ENCODE data around the gene UBXN10.

Gene UBXN10

DNA sequence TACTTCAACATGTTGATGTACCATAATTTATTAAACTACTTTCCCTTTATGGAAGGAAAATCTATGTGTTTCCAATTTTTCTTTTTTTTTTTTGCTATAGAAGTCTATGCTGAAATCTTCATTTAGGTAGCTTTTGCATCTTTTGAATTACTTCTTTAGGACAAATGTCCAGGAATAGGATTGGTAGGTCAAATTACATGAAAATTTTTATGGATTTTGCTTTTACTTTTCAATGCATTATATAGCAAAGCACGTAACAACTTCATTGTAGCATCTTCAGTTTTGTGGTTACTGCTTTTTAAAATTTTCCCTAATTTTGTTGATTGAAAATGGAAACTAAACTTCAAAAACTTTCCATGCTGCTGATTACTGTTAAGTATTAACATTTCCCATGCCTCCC lies 12.4 kb downstream of the UBXN10 start:
- peaks cover 2% of the 10 kb centered on the region for H3K27me3 ChIP-seq (ENCODE audit: control insufficient read depth, insufficient read depth, low read length)

DNA sequence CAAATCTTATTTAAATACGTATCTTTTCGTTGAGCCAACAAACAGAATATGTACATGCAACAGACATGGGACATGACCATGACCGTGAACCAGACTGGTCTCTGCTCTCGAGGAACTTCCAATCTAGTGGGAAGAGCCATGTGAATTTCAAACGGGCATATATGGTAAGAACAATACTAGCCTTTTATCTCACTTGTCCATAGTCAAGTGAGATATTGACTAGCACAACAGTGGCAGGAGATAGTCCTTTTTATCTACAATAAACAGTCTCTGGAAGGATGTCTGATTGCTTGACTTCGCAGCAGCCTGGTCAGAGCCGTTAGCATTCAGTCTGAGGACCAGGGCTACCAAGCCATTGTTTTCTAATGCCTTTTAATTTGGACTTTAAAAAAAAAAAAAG lies 13.0 kb downstream of the UBXN10 start:
- Histone ChIP-seq H3K9me3 (ENCODE audit: control insufficient read depth, insufficient read depth, low read length) (no peaks in the 10 kb centered on the region), H3K36me3 (ENCODE audit: control insufficient read depth, insufficient read depth, low read length) (no peaks in the 10 kb centered on the region), H3K4me1 (ENCODE audit: control insufficient read depth, insufficient read depth, low read length) (peaks cover 6% of the 10 kb centered on the region), H3K9ac (ENCODE audit: low read depth, low read length) (no peak overlapping the region), H3K27me3 (ENCODE audit: control insufficient read depth, insufficient read depth, low read length) (peaks cover 2% of the 10 kb centered on the region), H3K4me3 (ENCODE audit: low read depth, low read length) (no peak overlapping the region)

More for the DNA sequence above, 12.4 kb downstream of the UBXN10 start:
- Histone ChIP-seq H3K4me1 (ENCODE audit: control insufficient read depth, insufficient read depth, low read length) (peaks cover 6% of the 10 kb centered on the region), H3K4me3 (ENCODE audit: low read depth, low read length) (no peak overlapping the region), H3K36me3 (ENCODE audit: control insufficient read depth, insufficient read depth, low read length) (no peaks in the 10 kb centered on the region), H3K9ac (ENCODE audit: low read depth, low read length) (no peak overlapping the region), H3K9me3 (ENCODE audit: control insufficient read depth, insufficient read depth, low read length) (no peaks in the 10 kb centered on the region)

DNA sequence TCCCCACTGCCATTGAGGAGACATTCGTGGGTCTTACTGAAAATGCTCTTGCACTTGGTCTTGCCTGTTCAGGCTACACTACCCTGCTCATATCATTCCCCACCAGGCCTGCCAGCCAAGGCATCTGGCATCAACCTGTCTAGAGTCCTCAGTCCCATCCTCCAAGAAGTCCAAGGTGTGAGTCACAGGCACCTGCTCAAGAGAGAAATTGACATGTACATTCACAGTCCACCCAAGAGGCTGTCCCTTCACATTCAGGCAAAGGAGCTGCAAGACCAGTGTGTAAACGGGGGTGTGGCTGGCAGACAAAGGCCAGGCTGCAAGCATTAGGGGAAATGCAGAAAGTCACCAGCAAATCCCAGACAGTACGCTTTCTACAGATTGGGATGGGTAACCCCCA lies 13.5 kb downstream of the UBXN10 start:
- Histone ChIP-seq H3K27me3 (ENCODE audit: control insufficient read depth, insufficient read depth, low read length) (peaks cover 2% of the 10 kb centered on the region), H3K4me1 (ENCODE audit: control insufficient read depth, insufficient read depth, low read length) (peaks cover 6% of the 10 kb centered on the region), H3K9ac (ENCODE audit: low read depth, low read length) (no peak overlapping the region), H3K9me3 (ENCODE audit: control insufficient read depth, insufficient read depth, low read length) (no peaks in the 10 kb centered on the region), H3K4me3 (ENCODE audit: low read depth, low read length) (no peak overlapping the region), H3K36me3 (ENCODE audit: control insufficient read depth, insufficient read depth, low read length) (no peaks in the 10 kb centered on the region)

DNA sequence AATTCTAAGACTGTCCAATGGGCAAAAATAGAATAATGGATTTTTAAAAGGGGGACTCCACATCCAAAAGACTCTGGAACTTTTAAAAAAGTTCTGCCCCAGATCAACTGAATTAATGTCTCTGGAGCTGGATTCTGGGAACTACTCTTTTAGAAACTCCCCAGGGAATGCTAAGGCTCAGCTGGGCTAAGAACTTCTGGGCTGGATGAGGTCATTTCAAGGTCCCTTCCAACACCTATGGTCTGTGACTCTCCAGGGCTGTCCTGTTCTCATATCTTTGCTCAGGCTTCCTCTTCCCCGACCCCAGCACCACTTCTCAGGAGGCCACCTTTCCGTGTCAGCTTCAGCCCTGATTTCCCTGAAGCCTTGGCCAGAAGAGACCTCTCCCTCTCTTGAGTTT lies 13.9 kb downstream of the UBXN10 start:
- Histone ChIP-seq H3K4me3 (ENCODE audit: low read depth, low read length) (no peak overlapping the region), H3K36me3 (ENCODE audit: control insufficient read depth, insufficient read depth, low read length) (no peaks in the 10 kb centered on the region), H3K9me3 (ENCODE audit: control insufficient read depth, insufficient read depth, low read length) (no peaks in the 10 kb centered on the region), H3K27me3 (ENCODE audit: control insufficient read depth, insufficient read depth, low read length) (peaks cover 2% of the 10 kb centered on the region), H3K4me1 (ENCODE audit: control insufficient read depth, insufficient read depth, low read length) (peaks cover 3% of the 10 kb centered on the region), H3K9ac (ENCODE audit: low read depth, low read length) (no peak overlapping the region)

DNA sequence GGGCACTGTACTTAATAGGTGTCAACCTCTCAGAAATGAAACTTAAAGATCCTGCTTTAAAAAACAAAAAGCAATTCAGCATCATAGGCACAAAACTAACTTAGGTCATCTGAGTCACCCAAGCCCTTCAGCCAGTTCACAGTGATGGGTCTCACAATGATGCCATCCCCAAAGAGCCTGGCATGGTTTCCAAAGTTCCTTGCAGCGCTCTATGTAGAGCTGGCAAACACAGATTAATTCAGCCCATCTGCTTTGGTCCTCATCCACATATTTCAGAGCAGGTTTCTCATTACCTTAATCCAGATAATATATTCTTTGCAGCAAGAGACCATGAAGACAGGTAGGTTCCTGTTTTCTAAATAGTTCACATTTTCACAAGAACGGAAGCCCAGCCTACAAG lies 15.1 kb downstream of the UBXN10 start:
- H3K36me3 ChIP-seq (ENCODE audit: control insufficient read depth, insufficient read depth, low read length): no peaks in the 10 kb centered on the region
- H3K4me1 ChIP-seq (ENCODE audit: control insufficient read depth, insufficient read depth, low read length): no peaks in the 10 kb centered on the region
- no peaks in the 10 kb centered on the region for H3K9me3 ChIP-seq (ENCODE audit: control insufficient read depth, insufficient read depth, low read length)
- peaks cover 2% of the 10 kb centered on the region for H3K27me3 ChIP-seq (ENCODE audit: control insufficient read depth, insufficient read depth, low read length)
- no peak overlapping the region for H3K4me3 ChIP-seq (ENCODE audit: low read depth, low read length)
- no peak overlapping the region for H3K9ac ChIP-seq (ENCODE audit: low read depth, low read length)

DNA sequence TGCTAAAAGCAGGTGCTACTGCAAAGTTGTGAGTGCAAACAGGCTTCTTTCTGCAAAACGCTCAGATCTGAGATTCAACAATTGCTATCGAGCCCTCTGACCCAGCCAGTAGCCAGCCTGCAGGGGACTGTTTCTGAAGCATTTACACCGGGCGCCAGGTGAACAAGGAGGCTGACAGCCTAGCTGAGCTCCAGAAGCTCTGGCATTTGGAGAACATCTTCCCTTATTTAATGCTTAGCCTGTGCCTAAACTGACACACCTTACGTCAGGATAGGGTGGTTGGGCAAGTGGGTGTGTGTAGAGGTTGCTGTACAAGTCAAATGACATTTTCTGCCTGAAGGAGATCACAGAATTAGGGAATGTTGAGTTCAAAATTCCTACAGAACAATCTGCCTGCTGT lies 16.3 kb downstream of the UBXN10 start:
- no peak overlapping the region for H3K9ac ChIP-seq (ENCODE audit: low read depth, low read length)
- H3K9me3 ChIP-seq (ENCODE audit: control insufficient read depth, insufficient read depth, low read length): no peaks in the 10 kb centered on the region
- H3K4me1 ChIP-seq (ENCODE audit: control insufficient read depth, insufficient read depth, low read length): no peaks in the 10 kb centered on the region
- H3K36me3 ChIP-seq (ENCODE audit: control insufficient read depth, insufficient read depth, low read length): no peaks in the 10 kb centered on the region
- peaks cover 2% of the 10 kb centered on the region for H3K27me3 ChIP-seq (ENCODE audit: control insufficient read depth, insufficient read depth, low read length)
- no peak overlapping the region for H3K4me3 ChIP-seq (ENCODE audit: low read depth, low read length)

DNA sequence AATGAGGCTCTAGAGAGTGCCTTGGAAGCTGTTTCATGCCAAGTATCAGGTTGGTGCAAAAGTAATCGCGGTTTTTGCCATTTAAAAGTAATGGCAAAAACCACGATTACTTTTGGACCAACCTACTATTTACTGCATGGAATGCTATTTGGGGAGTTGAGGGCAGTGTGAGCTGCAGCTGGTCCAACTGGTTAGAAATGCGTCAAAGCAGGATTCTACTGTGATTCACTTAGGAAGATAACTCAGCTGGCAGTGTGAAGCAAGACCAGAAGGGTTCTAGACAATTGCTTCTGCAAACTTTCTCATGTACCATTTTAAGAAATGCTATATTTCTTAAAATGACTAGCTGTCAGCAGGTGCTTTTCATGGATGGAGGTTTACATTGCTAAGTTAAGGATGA lies 21.6 kb downstream of the UBXN10 start:
- Histone ChIP-seq H3K36me3 (ENCODE audit: control insufficient read depth, insufficient read depth, low read length) (no peaks in the 10 kb centered on the region), H3K27me3 (ENCODE audit: control insufficient read depth, insufficient read depth, low read length) (no peaks in the 10 kb centered on the region), H3K9me3 (ENCODE audit: control insufficient read depth, insufficient read depth, low read length) (no peaks in the 10 kb centered on the region), H3K9ac (ENCODE audit: low read depth, low read length) (no peak overlapping the region), H3K4me3 (ENCODE audit: low read depth, low read length) (no peak overlapping the region), H3K4me1 (ENCODE audit: control insufficient read depth, insufficient read depth, low read length) (no peaks in the 10 kb centered on the region)

DNA sequence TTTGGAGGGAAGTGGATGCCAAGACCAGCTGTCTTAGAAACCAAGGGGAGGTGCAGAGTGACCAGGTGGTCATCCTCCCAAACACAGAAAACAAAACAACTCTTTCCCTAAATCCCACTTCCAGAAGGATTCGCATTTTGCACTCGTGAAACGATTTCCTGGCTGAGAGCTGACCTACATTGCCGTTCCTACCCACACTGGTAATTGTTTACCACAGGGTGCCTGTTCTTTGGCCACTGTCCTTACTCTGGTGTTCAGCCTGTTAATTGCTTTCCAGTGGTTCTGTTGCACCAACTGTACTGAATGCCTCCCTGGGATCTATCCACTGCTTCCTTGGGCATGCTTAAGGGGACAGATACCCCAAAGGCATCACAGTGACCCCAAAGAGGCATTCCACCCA lies 23.6 kb downstream of the UBXN10 start:
- no peak overlapping the region for H3K9ac ChIP-seq (ENCODE audit: low read depth, low read length)
- H3K4me1 ChIP-seq (ENCODE audit: control insufficient read depth, insufficient read depth, low read length): no peaks in the 10 kb centered on the region
- no peaks in the 10 kb centered on the region for H3K9me3 ChIP-seq (ENCODE audit: control insufficient read depth, insufficient read depth, low read length)
- H3K4me3 ChIP-seq (ENCODE audit: low read depth, low read length): no peak overlapping the region
- no peaks in the 10 kb centered on the region for H3K27me3 ChIP-seq (ENCODE audit: control insufficient read depth, insufficient read depth, low read length)
- H3K36me3 ChIP-seq (ENCODE audit: control insufficient read depth, insufficient read depth, low read length): no peaks in the 10 kb centered on the region

DNA sequence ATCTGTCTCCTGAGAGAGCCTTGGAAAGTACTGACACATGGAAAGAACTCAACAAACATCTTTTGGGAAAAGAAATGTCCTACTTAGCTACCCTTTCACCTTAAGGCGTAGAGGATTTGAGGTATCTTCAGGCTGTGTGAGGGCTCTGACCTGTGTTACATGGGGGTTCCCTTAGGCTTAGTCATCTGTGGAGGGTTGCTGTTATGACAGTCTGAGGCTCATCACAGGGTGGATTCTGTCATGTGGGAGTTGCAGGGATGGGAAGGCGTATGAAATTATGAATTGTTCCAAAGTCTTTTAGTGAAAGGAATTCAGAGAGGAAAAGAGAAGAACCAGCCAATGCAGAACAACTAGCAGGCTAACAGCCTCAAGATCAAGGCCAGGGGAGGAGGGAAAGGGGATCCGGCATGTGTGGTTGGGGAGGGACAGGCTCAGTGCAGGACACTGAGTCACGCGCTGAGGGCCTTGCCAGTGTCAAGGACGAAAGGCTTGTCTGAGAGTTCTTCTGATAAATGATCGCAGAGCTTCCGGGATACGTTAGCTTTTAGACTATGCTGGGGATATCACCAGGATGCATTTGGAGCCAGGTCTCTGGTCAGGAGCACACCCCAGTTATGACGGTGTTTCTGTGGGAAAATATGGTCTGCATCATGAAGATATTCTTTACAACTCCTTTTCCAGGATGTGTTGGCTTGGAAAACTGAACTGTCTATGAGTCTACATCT lies 25.0 kb downstream of the UBXN10 start:
- Histone ChIP-seq H3K9ac (ENCODE audit: low read depth, low read length) (no peak overlapping the region), H3K36me3 (ENCODE audit: control insufficient read depth, insufficient read depth, low read length) (no peaks in the 10 kb centered on the region), H3K4me3 (ENCODE audit: low read depth, low read length) (no peak overlapping the region), H3K27me3 (ENCODE audit: control insufficient read depth, insufficient read depth, low read length) (peaks cover 2% of the 10 kb centered on the region), H3K9me3 (ENCODE audit: control insufficient read depth, insufficient read depth, low read length) (no peaks in the 10 kb centered on the region), H3K4me1 (ENCODE audit: control insufficient read depth, insufficient read depth, low read length) (no peaks in the 10 kb centered on the region)

DNA sequence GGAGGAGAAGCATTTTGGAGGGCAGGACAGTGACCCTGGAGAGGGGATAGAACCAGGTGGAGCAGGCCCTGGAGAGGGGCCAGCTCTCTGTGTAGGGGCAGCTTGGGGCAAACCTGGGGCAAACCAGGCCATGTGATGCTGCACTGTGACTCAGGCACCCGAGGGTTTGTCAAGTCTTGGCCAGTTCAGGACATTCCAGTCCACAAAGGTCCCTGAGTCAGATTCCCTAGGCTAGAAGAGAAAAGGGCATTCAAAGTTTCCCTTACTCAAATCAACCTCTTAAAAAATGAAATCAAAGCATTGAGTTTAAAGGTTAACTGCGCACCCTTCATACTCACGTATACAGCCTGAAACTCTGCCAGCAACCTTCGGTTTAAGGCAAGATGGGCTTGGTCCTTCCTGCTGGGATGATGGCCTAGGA lies 25.6 kb downstream of the UBXN10 start:
- Histone ChIP-seq H3K36me3 (ENCODE audit: control insufficient read depth, insufficient read depth, low read length) (no peaks in the 10 kb centered on the region), H3K27me3 (ENCODE audit: control insufficient read depth, insufficient read depth, low read length) (peaks cover 2% of the 10 kb centered on the region), H3K9me3 (ENCODE audit: control insufficient read depth, insufficient read depth, low read length) (peaks cover 4% of the 10 kb centered on the region), H3K4me1 (ENCODE audit: control insufficient read depth, insufficient read depth, low read length) (no peaks in the 10 kb centered on the region), H3K4me3 (ENCODE audit: low read depth, low read length) (no peak overlapping the region), H3K9ac (ENCODE audit: low read depth, low read length) (no peak overlapping the region)

DNA sequence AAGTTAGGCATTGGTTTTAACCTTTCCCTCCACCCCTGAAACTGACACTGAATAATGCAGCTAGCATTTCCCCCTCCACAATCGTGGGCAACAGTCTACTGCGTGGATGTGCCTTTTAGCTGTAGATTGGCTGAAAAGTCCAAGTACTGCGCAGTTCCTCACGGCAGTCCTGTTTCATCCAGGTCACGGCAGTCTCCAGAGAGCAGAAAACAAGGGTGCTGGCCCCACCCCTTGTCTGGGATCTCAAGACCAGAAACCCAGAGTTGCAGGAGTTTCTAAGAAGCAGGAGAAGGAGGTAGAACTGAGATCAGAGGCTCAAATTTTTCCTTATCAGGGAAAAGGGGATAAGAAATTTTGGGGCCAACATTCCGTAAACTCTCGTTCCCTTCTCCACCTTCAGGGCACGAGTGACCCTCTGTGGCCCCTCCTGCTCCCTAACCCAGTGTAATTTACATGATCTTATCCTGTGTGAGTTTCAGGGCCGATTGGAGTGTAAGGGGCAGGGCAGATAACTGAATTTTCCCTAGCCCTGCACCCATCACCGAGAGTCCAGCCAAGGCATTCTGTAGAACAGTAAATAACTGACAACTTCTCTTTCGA lies 26.3 kb downstream of the UBXN10 start:
- Histone ChIP-seq H3K4me3 (ENCODE audit: low read depth, low read length) (no peak overlapping the region), H3K27me3 (ENCODE audit: control insufficient read depth, insufficient read depth, low read length) (peaks cover 2% of the 10 kb centered on the region), H3K4me1 (ENCODE audit: control insufficient read depth, insufficient read depth, low read length) (no peaks in the 10 kb centered on the region), H3K9me3 (ENCODE audit: control insufficient read depth, insufficient read depth, low read length) (peaks cover 5% of the 10 kb centered on the region), H3K9ac (ENCODE audit: low read depth, low read length) (no peak overlapping the region), H3K36me3 (ENCODE audit: control insufficient read depth, insufficient read depth, low read length) (no peaks in the 10 kb centered on the region)

DNA sequence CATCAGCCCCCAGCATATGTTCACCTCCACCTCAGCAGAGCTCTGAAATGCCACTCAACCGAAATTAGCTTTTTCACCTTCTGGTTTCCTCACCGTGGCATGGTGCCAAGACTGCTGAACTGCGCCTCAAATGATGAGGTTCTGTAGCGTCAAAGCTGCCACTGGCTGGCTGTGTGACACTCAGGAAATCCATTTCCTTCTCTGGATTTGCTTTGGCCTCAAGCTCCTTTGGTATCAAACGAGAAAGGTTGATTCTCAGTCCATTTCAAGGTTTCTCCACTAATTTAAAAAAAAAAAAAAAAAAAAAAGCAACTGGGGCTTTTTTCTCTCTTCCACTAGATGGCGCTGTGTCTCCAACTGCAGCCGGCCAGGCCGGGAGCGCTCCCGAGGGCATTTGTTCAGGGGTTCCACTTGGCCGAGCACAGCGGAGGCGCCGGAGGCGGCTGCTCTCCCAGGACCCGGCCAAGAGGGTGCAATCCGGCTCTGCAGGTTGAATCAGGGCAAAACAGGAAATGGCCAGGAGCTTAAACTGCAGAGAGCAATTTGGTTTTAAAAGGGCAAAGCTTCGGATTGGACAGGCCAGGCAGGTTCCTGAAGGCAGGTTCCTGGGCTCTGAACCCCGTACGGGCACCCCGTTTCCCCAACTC lies 26.9 kb downstream of the UBXN10 start:
- Histone ChIP-seq H3K36me3 (ENCODE audit: control insufficient read depth, insufficient read depth, low read length) (no peaks in the 10 kb centered on the region), H3K27me3 (ENCODE audit: control insufficient read depth, insufficient read depth, low read length) (peaks cover 2% of the 10 kb centered on the region), H3K9ac (ENCODE audit: low read depth, low read length) (no peak overlapping the region), H3K4me1 (ENCODE audit: control insufficient read depth, insufficient read depth, low read length) (no peaks in the 10 kb centered on the region), H3K9me3 (ENCODE audit: control insufficient read depth, insufficient read depth, low read length) (peaks cover 5% of the 10 kb centered on the region), H3K4me3 (ENCODE audit: low read depth, low read length) (peak overlapping the region; percentile 18)

Data from iPS-15b (cell line).